Thyroid gland (tissue), 4 donors: ENCODE data around the gene ME3. TPM values are rescaled to one million over a fixed set of nuclear protein-coding genes. Genes with fewer than 3 reads are reported as not detected.

Experiments
- DNase-seq, 2 donors: peaks; one replicate each; pipeline ENCODE4 v3.0.0-alpha.2; 2019
- H3K27ac ChIP-seq, 3 donors: fragments of 200-600 bp; sonication (generic); 1 replicate in 2 of 3; 2 replicates in 1 of 3; pipeline ENCODE4 v1.5.1; 2016 to 2019; ENCODE audit warnings: mild to moderate bottlenecking in 1 of 3, moderate library complexity in 1 of 3
- H3K27me3 ChIP-seq: fragments of 200-600 bp; sonication (generic); one replicate; pipeline ENCODE4 v1.5.1; 2019
- H3K36me3 ChIP-seq, 2 donors: fragments of 200-600 bp; sonication (generic); one replicate each; pipeline ENCODE4 v1.5.1; 2016 to 2019
- H3K4me1 ChIP-seq, 2 donors: fragments of 200-600 bp; sonication (generic); one replicate each; pipeline ENCODE4 v1.5.1; 2017 to 2019
- H3K4me3 ChIP-seq, 3 donors: fragments of 200-600 bp; sonication (generic); replicated peaks in 1 of 3; 1 replicate in 2 of 3; 2 replicates in 1 of 3; pipeline ENCODE4 v1.5.1; 2016; ENCODE audit warnings: mild to moderate bottlenecking in 1 of 3
- H3K9me3 ChIP-seq: fragments of 200-600 bp; sonication (generic); one replicate; pipeline ENCODE4 v1.5.1; 2017
- CTCF ChIP-seq, 6 experiments: fragments of 200-600 bp in 3 of 6; fragments of 450-650 bp in 3 of 6; sonication (generic) in 3 of 6; IDR thresholded peaks; one replicate each; pipeline ENCODE4 v1.5.1; 2016 to 2019; ENCODE audit warnings: antibody characterized with exemption in 6 of 6, mild to moderate bottlenecking in 2 of 6, inconsistent platforms in 1 of 6, moderate library complexity in 1 of 6
- POLR2A ChIP-seq, 2 donors: fragments of 450-650 bp; IDR thresholded peaks; one replicate each; pipeline ENCODE4 v1.6.1; 2017; ENCODE audit warnings: antibody characterized with exemption in 2 of 2, mild to moderate bottlenecking in 2 of 2, moderate library complexity in 1 of 2
- WGBS, 2 donors: methylation state at CpG; one replicate each; pipeline ENCODE4 v1.1.5; 2017; 5-methylcytosine and 5-hydroxymethylcytosine counted together
- intact Hi-C: fragments of 100-400 bp; cut with DNase I; formaldehyde crosslinking; loops from one replicate; pipeline ENCODE4 v1.15.1; 2023
- total RNA-seq, 4 donors: library from RNA; depleted of rRNA; stranded (reverse); fragments of >200 nt; gene quantifications; one replicate each; pipeline ENCODE4 v1.2.3, GENCODE V29; 2016

Gene ME3
- total RNA-seq, 4 donors from 2014 or later, result 29.1 to 53.5 (median 37.1) TPM

DNA sequence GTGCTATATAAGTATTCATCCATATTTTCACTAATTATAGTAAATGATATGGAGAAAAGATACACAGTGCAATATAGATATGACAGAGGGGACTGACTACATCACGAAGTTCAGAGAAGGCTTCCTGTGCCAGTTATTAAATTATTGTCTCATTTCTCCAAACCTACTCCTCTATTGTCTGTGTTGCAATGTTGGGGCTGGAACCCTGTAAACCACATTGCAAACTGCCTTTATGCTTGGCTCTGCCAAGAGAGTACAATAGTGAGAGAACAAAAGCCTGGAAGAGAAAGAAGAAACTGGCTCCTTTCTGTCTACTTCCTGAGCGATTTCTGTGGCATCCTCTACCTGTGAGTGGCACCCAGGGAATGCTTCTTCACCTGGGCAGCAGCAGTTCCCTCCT, 46.4 kb downstream of the ME3 start:
- intact Hi-C loops, result no loop called here
- Histone ChIP-seq H3K9me3 (no peaks in the 10 kb centered on the region), H3K4me1 (peaks cover 18 to 31% of the 10 kb centered on the region in 2 donors), H3K27me3 (no peaks in the 10 kb centered on the region), H3K36me3 (no peaks in the 10 kb centered on the region), H3K27ac (no peak overlapping the region), H3K4me3 (no peak overlapping the region)
- no peak for DNase-seq
- 87 to 92% methylated on average over 2 of the region's 2 CpGs for WGBS, 2 donors
- TF ChIP-seq POLR2A (IDR thresholded peaks at IDR 0.05), result no peak
- TF ChIP-seq CTCF (IDR thresholded peaks at IDR 0.05), result no peak

- H3K27me3 ChIP-seq, result no peaks in the 10 kb centered on the region
- TF ChIP-seq POLR2A (IDR thresholded peaks at IDR 0.05) (no peak), CTCF (IDR thresholded peaks at IDR 0.05) (no peak)
- H3K36me3 ChIP-seq, result no peaks in the 10 kb centered on the region
- H3K4me1 ChIP-seq, result peaks cover 18 to 31% of the 10 kb centered on the region in 2 donors
- no peak for DNase-seq
- intact Hi-C loops, result no loop called here
- WGBS, 2 donors, result 81 to 86% methylated on average over 2 of the region's 2 CpGs
- H3K27ac ChIP-seq, result no peak overlapping the region
- no peaks in the 10 kb centered on the region for H3K9me3 ChIP-seq
- H3K4me3 ChIP-seq, result no peak overlapping the region
Observed at GRCh38 chr11:86625544-86625943, 46.9 kb downstream of the ME3 start.

DNA sequence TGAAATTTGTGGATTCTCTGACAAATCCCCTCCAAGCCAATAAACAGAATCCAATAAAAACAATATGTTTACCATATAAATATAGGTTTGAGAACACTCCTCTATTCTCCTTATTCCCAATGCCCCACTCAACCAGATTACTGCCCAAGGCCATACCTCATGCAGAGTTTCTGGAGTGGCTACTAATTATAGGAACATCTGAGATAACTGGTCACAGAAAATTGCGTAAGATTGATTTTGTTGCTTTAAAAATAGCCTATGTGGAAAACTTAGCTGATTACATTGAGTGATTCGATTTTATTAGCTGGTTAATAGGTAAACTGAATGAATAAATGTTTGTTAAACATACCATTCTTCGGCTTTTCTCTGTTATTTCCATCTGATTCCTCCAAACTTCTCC, 48.0 kb downstream of the ME3 start:
- DNase-seq, result no peak
- peaks cover 22 to 24% of the 10 kb centered on the region in 2 donors for H3K4me1 ChIP-seq
- H3K4me3 ChIP-seq, result no peak overlapping the region
- H3K9me3 ChIP-seq, result no peaks in the 10 kb centered on the region
- no peaks in the 10 kb centered on the region for H3K36me3 ChIP-seq
- no peaks in the 10 kb centered on the region for H3K27me3 ChIP-seq
- 84 to 91% methylated on average over 3 of the region's 3 CpGs for WGBS, 2 donors
- peak overlapping the region in 1 of 3 donors; percentile 6 for H3K27ac ChIP-seq
- intact Hi-C loops, result no loop called here
- no peak for TF ChIP-seq POLR2A (IDR thresholded peaks at IDR 0.05)
- TF ChIP-seq CTCF (IDR thresholded peaks at IDR 0.05), result no peak

DNA sequence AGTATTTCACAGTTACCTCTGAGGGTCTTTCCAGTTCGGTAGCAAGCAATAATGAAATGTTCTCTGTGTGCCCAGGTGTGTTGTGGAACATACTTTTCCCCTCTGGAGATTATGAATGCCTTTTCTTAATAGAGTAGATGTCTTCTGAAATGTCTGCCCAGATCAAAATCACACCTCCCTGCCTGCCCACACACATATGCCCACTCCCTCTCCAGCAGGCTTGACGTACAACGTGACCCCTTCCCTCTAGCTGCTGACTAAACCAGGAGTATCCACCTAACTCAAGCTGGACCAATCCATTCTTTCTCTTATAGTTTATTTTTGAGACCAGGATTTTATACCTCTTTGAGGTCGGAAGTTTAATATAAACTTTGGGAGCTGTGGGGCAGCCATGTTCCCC, 48.7 kb downstream of the ME3 start:
- Histone ChIP-seq H3K4me3 (no peak overlapping the region), H3K4me1 (peaks cover 22 to 24% of the 10 kb centered on the region in 2 donors), H3K9me3 (no peaks in the 10 kb centered on the region), H3K27me3 (no peaks in the 10 kb centered on the region), H3K36me3 (no peaks in the 10 kb centered on the region), H3K27ac (no peak overlapping the region)
- no peak for DNase-seq
- no peak for TF ChIP-seq CTCF (IDR thresholded peaks at IDR 0.05)
- TF ChIP-seq POLR2A (IDR thresholded peaks at IDR 0.05), result no peak
- whole genome bisulfite sequencing, 2 donors, result 87 to 89% methylated on average over 4 of the region's 4 CpGs
- intact Hi-C loops, result no loop called here

DNA sequence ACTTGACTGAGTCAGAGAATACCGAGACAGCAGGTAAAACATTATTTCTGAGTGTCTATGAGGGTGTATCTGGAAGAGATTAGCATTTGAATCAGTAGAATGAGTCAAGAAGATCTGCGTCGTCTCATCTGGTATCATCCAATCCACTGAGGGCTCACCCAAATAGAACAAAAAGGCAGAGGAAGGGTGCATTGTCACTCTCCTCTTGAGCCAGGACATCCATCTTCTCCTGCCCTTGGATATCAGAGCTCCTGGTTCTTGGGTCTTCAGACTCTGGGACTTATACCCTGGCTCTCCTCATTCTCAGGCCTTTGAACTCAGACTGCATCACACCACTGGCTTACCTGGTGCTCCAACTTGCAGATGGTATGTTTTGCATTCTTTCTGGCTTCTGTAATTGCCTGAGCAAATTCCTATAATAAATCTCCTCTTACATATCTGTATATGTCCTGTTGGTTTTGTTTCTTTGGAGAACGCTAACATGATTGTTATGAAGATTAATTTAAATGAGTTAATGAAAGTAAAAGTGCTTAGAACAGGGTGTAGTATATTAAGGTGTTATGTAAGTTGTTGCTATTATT, 49.3 kb downstream of the ME3 start:
- Histone ChIP-seq H3K27ac (no peak overlapping the region), H3K4me1 (peaks cover 22 to 24% of the 10 kb centered on the region in 2 donors)
- 92 to 94% methylated on average over 4 of the region's 4 CpGs for WGBS, 2 donors

More for the DNA sequence above, 49.3 kb downstream of the ME3 start:
- no peak overlapping the region for H3K4me3 ChIP-seq
- H3K36me3 ChIP-seq, result no peaks in the 10 kb centered on the region
- H3K27me3 ChIP-seq, result no peaks in the 10 kb centered on the region
- TF ChIP-seq CTCF (IDR thresholded peaks at IDR 0.05) (no peak), POLR2A (IDR thresholded peaks at IDR 0.05) (no peak)
- no peak for DNase-seq
- intact Hi-C loops, result no loop called here
- no peaks in the 10 kb centered on the region for H3K9me3 ChIP-seq
